Adrenal gland (tissue), 12 donors: ENCODE results near the gene NCBP1. TPM values are rescaled to one million over a fixed set of nuclear protein-coding genes. Genes with fewer than 3 reads are reported as not detected.

Experiments used
- DNase-seq, 7 donors: peaks; one replicate each; pipeline ENCODE4 v3.0.0-alpha.2; 2019 to 2020
- H3K27ac ChIP-seq, 5 donors: fragments of 200-600 bp; sonication (generic) in 4 of 5; 1 replicate in 3 of 5; 2 replicates in 2 of 5; pipeline versions ENCODE4 v1.5.1 to v1.8.0; 2016 to 2020; ENCODE audit warnings: mild to moderate bottlenecking in 1 of 5
- H3K27me3 ChIP-seq: fragments of 200-600 bp; 2 replicates; pipeline ENCODE4 v1.8.0; 2021
- H3K36me3 ChIP-seq, 2 donors: fragments of 200-600 bp; replicated peaks in 1 of 2; 1 replicate in 1 of 2; 2 replicates in 1 of 2; pipeline versions ENCODE4 v1.5.1 to v1.8.0; 2018 to 2022
- H3K4me1 ChIP-seq, 2 donors: fragments of 200-600 bp; replicated peaks in 1 of 2; 1 replicate in 1 of 2; 2 replicates in 1 of 2; pipeline versions ENCODE4 v1.5.1 to v1.8.0; 2018 to 2021
- H3K4me3 ChIP-seq, 4 donors: fragments of 200-600 bp; sonication (generic) in 3 of 4; one replicate each; pipeline ENCODE4 v1.5.1; 2016 to 2018
- H3K9me3 ChIP-seq, 3 donors: fragments of 200-600 bp; sonication (generic) in 1 of 3; replicated peaks in 1 of 3; 1 replicate in 2 of 3; 2 replicates in 1 of 3; pipeline versions ENCODE4 v1.5.1 to v1.8.0; 2016 to 2021
- POLR2A ChIP-seq, 2 donors: fragments of 450-650 bp; IDR thresholded peaks; one replicate each; pipeline ENCODE4 v1.6.1; 2017; ENCODE audit warnings: antibody characterized with exemption in 2 of 2, mild to moderate bottlenecking in 2 of 2, moderate library complexity in 1 of 2
- WGBS, 4 donors: extraction: QIAGEN DNeasy Blood & Tissue Kit in 2 of 4; methylation state at CpG; one replicate each; pipeline versions ENCODE4 v1.1.5 to v1.1.7; 2013 to 2017; 5-methylcytosine and 5-hydroxymethylcytosine counted together
- intact Hi-C, 2 donors: fragments of 100-400 bp; cut with DNase I; formaldehyde crosslinking; loops; one replicate each; pipeline versions ENCODE4 v1.14.1 to v1.15.0; 2022 to 2023
- polyA plus RNA-seq, 3 donors: library from polyadenylated mRNA; stranded (reverse); fragments of 200-250 nt in 2 of 3; fragments of 350-450 nt in 1 of 3; fragmentation: Illumina TruSeq in 1 of 3; extraction: RNeasy Lipid Tissue Mini Kit (QIAGEN cat#74804) in 1 of 3; gene quantifications; one replicate each; pipeline ENCODE4 v1.2.3, GENCODE V29; 2013 to 2014
- total RNA-seq, 9 donors: library from RNA; depleted of rRNA in 4 of 9; stranded (reverse); fragments of >200 nt in 4 of 9; fragments of 120-200 nt in 1 of 9; fragmentation: NEBNext Ultra II Directional in 1 of 9; extraction: Animal tissue kit (Norgen Biotek cat#: 25700) in 1 of 9; gene quantifications; one replicate each; pipeline versions ENCODE4 v1.1.0 to v1.2.4, GENCODE V29; 2013 to 2023
- TF ChIP-seq, protein P1 (sequence below), 6 experiments: fragments of 450-650 bp in 4 of 6; fragments of 200-600 bp in 2 of 6; sonication (generic) in 1 of 6; IDR thresholded peaks; 1 replicate in 5 of 6; 2 replicates in 1 of 6; pipeline versions ENCODE4 v1.5.1 to v1.8.0; 2016 to 2021; ENCODE audit warnings: antibody characterized with exemption in 6 of 6, mild to moderate bottlenecking in 2 of 6, moderate library complexity in 1 of 6
- donor health status: healthy with polysubstance abuse.
- donor health status: Bipolar disorder and iron deficiency.
- donor health status: DM: yes; HTN: yes; CAD: no.
- donor health status: DM: no; HTN: no; CAD: no.
- donor health status: DM: no; HTN: no; CAD: no.
- donor health status: DM: yes; HTN: yes; CAD: no.

NCBP1 gene
- total and polyA plus RNA-seq, 12 donors: 7.8 to 26.1 (median 18.5) TPM

DNA sequence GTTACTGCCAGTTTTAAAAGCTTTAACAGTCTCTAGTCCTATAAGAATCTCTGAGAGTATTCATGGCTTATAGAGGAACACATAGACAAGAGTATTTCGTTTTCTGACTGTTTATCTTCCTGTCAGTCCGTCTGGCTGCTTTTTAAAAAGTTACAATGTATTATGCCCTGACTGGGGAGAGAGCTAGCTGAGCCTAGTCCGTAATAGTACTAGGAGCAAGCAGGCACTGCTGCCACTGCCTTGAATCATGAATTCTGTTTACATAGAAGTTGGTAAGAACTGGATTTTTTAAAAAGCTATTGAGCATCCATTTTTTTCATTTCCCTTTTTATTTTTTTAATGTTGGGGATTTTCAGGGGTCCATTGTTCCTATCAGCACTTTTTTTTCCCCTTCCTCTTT lies 37.0 kb downstream of the NCBP1 start:
- DNase-seq: no peak
- WGBS, 4 donors: 69 to 80% (median 74%) methylated on average over 3 of the region's 3 CpGs
- no peak for TF ChIP-seq POLR2A (IDR thresholded peaks at IDR 0.05)
- TF ChIP-seq, protein P1, sequence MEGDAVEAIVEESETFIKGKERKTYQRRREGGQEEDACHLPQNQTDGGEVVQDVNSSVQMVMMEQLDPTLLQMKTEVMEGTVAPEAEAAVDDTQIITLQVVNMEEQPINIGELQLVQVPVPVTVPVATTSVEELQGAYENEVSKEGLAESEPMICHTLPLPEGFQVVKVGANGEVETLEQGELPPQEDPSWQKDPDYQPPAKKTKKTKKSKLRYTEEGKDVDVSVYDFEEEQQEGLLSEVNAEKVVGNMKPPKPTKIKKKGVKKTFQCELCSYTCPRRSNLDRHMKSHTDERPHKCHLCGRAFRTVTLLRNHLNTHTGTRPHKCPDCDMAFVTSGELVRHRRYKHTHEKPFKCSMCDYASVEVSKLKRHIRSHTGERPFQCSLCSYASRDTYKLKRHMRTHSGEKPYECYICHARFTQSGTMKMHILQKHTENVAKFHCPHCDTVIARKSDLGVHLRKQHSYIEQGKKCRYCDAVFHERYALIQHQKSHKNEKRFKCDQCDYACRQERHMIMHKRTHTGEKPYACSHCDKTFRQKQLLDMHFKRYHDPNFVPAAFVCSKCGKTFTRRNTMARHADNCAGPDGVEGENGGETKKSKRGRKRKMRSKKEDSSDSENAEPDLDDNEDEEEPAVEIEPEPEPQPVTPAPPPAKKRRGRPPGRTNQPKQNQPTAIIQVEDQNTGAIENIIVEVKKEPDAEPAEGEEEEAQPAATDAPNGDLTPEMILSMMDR (IDR thresholded peaks at IDR 0.05): no peak
- peaks cover 0 to 16% of the 10 kb centered on the region in 2 donors for H3K4me1 ChIP-seq
- H3K27me3 ChIP-seq: no peaks in the 10 kb centered on the region
- H3K27ac ChIP-seq: no peak overlapping the region
- no peaks in the 10 kb centered on the region for H3K9me3 ChIP-seq
- peaks cover 0 to 100% of the 10 kb centered on the region in 2 donors for H3K36me3 ChIP-seq
- H3K4me3 ChIP-seq: no peak overlapping the region
- intact Hi-C loops: no loop called here

DNA sequence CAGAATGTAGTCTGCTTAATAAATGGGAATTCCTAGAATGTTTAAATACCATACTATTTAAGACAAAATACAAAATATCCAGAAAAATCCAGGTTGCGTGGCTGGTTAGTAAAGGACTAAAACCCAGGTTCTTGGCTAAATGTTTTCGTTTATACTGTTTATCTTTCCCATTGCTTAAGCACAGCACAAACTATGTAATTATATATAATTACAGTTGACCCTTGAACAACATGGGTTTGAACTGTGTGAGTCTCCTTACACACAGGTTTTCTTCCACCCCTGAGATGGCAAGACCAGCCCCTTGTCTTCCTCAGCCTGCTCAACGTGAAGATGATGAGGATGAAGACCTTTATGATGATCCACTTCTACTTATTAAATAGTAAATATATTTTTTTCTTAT lies 38.8 kb downstream of the NCBP1 start:
- H3K4me3 ChIP-seq: no peak overlapping the region
- no peak for DNase-seq
- intact Hi-C loops: no loop called here
- H3K4me1 ChIP-seq: no peaks in the 10 kb centered on the region
- TF ChIP-seq, protein P1 (IDR thresholded peaks at IDR 0.05): no peak
- no peak for TF ChIP-seq POLR2A (IDR thresholded peaks at IDR 0.05)
- 91 to 96% (median 94%) methylated on average over 3 of the region's 3 CpGs for WGBS, 4 donors
- peaks cover 0 to 100% of the 10 kb centered on the region in 2 donors for H3K36me3 ChIP-seq
- H3K27ac ChIP-seq: no peak overlapping the region
- H3K27me3 ChIP-seq: no peaks in the 10 kb centered on the region
- no peaks in the 10 kb centered on the region for H3K9me3 ChIP-seq

DNA sequence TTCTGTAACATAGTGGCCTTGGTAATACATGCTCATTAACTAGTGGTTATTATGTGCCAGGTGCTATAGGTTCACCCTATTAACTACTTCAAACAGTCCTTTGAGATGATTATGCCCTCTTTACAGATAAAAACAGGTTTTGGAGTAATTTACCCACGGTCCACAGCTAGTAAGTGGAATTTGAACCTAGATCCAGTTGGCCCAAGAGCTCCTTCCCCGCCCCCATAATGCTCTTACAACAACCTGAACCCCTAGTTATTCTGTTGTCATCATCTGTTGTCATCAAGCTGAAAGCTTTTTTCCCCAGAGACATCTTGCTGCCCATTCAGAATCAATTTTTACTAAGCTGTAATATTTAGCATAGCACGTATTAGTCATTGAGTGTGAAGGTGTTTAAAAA lies 40.3 kb downstream of the NCBP1 start:
- 94 to 97% (median 96%) methylated on average over 3 of the region's 3 CpGs for WGBS, 4 donors
- no peak for DNase-seq
- H3K27me3 ChIP-seq: no peaks in the 10 kb centered on the region
- H3K4me1 ChIP-seq: peaks cover 0 to under 1% of the 10 kb centered on the region in 2 donors
- intact Hi-C loops: no loop called here
- no peak overlapping the region for H3K27ac ChIP-seq
- no peak for TF ChIP-seq POLR2A (IDR thresholded peaks at IDR 0.05)
- peaks cover 0 to 96% of the 10 kb centered on the region in 2 donors for H3K36me3 ChIP-seq
- no peak overlapping the region for H3K4me3 ChIP-seq
- H3K9me3 ChIP-seq: no peaks in the 10 kb centered on the region

DNA sequence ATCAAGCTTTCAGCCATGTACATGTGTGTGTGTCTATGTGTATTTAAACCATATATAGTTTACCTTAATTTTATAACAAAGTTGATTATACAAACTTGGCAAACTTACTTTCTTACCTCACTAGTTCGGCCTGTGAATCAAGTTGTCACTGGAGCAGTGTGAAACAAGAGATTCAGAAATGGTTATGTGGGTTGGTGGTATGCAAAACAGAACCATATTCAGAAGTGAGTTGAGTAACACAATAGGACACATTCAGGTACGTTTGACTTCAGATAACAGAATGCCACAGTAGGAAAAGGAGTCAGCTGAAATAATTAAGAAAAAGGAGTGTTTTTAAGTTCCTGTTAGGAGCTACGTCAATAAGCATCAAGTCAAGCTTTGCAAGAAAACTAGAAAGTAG lies 42.0 kb downstream of the NCBP1 start:
- peaks cover 0 to 92% of the 10 kb centered on the region in 2 donors for H3K36me3 ChIP-seq
- H3K27ac ChIP-seq: no peak overlapping the region
- peaks cover 0 to 6% of the 10 kb centered on the region in 2 donors for H3K4me1 ChIP-seq
- no peak overlapping the region for H3K4me3 ChIP-seq
- no peak for TF ChIP-seq POLR2A (IDR thresholded peaks at IDR 0.05)
- TF ChIP-seq, protein P1 (IDR thresholded peaks at IDR 0.05): no peak
- no peaks in the 10 kb centered on the region for H3K27me3 ChIP-seq
- H3K9me3 ChIP-seq: no peaks in the 10 kb centered on the region
- 78 to 88% (median 87%) methylated on average over 3 of the region's 3 CpGs for WGBS, 4 donors
- no peak for DNase-seq
- intact Hi-C loops: no loop called here

DNA sequence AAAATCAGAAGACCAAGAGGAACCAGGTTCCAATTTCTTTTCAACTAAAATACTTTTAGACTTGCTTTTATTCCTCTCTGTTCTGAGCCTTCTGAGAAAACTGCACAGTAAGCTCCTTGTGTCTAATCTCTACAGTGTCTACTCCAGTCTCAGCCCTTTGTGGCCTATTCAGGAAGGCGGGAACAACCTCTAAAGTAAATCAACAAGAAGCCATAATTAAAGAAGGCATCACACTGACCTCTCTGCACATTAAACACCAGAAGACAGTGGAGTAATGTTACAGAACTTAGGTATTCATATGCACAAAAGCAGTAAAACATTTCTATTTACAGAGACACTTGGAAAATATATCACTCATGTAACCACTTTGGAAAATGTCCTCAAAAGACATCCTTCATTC lies 48.6 kb downstream of the NCBP1 start:
- intact Hi-C loops: no loop called here
- no peaks in the 10 kb centered on the region for H3K27me3 ChIP-seq
- H3K9me3 ChIP-seq: no peaks in the 10 kb centered on the region
- H3K4me3 ChIP-seq: no peak overlapping the region
- peaks cover 0 to 71% of the 10 kb centered on the region in 2 donors for H3K36me3 ChIP-seq
- H3K27ac ChIP-seq: no peak overlapping the region
- DNase-seq: no peak
- H3K4me1 ChIP-seq: peaks cover 0 to 6% of the 10 kb centered on the region in 2 donors
- WGBS, 4 donors: 94 to 100% (median 96%) methylated on average over 1 of the region's 1 CpG
- no peak for TF ChIP-seq POLR2A (IDR thresholded peaks at IDR 0.05)
- TF ChIP-seq, protein P1 (IDR thresholded peaks at IDR 0.05): no peak
